Measurements from ENCODE around the gene OXLD1.

OXLD1 gene

GRCh38 chr17:81701288-81702071, 35.1 kb upstream of the OXLD1 start:
- DNase-seq, result no peak

DNA sequence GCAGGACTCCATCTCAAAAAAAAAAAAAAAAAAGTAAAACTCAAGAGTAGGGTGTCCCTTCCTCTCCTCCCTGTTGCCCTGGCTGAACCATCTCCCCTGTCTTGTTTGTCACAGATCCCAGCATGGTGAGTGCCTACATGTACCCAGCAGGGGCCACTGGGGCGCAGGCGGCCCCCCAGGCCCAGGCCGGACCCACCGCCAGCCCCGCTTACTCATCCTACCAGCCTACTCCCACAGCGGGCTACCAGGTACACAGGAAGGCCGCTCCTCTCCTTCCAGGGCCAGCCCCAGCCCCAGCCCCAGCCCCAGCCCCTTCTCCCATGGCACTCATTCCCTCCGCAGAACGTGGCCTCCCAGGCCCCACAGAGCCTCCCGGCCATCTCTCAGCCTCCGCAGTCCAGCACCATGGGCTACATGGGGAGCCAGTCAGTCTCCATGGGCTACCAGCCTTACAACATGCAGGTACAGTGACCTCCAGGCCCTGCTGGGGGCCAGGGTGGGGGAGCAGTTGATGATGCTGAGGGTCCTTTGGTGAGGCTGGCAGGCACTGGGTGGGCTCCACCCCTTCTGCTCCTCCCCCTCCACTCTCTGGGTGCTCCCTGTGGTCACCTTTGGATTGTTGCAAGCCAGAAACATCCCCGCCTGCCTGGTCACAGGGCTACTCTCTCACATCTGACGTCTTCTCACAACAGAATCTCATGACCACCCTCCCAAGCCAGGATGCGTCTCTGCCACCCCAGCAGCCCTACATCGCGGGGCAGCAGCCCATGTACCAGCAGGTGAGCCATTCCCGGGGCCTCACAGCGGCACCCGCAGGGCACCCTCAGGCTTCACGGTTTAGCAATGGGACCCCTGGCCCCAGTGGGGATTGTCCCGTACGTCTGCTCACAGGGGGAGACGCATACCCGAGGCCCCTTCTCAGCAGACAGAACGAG, 34.2 kb upstream of the OXLD1 start:
- DNase-seq, result no peak

GRCh38 chr17:81697261-81698044, 31.0 kb upstream of the OXLD1 start:
- no peak for DNase-seq

DNA sequence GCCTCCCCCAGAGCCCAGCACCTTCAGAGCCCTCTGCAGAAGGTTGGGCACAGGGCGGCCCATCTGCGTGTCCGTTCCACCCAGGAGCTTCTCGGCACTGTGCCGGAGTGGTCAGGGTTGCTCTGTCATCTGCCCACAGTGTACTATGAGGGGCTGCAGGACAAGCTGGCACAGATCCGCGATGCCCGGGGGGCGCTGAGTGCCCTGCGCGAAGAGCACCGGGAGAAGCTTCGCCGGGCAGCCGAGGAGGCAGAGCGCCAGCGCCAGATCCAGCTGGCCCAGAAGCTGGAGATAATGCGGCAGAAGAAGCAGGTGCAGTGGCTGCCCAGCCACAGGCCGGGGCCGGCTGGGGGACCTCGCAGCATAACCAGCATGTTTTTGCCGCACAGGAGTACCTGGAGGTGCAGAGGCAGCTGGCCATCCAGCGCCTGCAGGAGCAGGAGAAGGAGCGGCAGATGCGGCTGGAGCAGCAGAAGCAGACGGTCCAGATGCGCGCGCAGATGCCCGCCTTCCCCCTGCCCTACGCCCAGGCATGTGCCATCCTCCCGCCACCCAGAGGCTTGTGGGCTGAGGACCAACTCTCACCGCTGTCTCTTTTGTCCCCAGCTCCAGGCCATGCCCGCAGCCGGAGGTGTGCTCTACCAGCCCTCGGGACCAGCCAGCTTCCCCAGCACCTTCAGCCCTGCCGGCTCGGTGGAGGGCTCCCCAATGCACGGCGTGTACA, 30.0 kb upstream of the OXLD1 start:
- DNase-seq, result no peak

GRCh38 chr17:81695801-81696200, 29.4 kb upstream of the OXLD1 start:
- DNase-seq, result no peak

- DNase-seq, result no peak
Observed at GRCh38 chr17:81695211-81695610, 28.8 kb upstream of the OXLD1 start.

DNA sequence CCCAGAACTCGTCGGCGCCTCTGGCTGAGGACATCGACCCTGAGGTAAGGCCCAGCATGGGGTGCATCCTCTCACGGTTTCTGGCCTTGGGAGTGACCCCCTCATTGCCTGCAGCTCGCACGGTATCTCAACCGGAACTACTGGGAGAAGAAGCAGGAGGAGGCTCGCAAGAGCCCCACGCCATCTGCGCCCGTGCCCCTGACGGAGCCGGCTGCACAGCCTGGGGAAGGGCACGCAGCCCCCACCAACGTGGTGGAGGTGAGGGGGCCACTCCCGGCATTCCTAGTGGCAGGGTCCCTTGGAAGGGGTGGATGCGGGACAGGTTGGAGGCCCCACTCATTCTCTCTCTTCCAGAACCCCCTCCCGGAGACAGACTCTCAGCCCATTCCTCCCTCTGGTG, 28.4 kb upstream of the OXLD1 start:
- no peak for DNase-seq

DNA sequence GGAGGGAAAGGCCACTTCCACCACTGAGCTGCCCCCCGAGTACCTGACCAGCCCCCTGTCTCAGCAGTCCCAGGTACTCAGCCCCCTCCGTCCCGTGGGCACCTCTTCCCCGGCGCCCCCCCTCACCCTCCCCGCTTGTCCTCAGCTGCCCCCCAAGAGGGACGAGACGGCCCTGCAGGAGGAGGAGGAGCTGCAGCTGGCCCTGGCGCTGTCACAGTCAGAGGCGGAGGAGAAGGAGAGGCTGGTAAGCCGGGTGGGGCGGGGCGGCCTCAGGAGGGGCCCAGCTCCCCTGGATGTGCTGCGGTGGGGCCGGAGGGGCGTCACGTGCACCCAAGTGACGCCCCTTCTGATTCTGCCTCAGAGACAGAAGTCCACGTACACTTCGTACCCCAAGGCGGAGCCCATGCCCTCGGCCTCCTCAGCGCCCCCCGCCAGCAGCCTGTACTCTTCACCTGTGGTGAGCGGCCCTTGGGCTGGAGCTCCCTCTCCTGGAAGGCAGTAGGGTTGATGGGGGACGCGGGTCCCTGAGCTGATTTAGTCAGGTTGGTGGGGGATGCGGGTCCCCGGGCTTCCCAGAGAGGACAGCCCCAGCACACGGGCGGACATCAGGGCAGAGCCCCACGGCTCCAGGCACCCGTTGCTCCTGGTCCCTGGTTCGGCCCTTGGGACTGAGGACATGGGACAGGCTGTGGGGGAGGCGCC, 27.3 kb upstream of the OXLD1 start:
- DNase-seq, result no peak

- no peak for DNase-seq
Observed at GRCh38 chr17:81691608-81692007, 25.2 kb upstream of the OXLD1 start.

DNA sequence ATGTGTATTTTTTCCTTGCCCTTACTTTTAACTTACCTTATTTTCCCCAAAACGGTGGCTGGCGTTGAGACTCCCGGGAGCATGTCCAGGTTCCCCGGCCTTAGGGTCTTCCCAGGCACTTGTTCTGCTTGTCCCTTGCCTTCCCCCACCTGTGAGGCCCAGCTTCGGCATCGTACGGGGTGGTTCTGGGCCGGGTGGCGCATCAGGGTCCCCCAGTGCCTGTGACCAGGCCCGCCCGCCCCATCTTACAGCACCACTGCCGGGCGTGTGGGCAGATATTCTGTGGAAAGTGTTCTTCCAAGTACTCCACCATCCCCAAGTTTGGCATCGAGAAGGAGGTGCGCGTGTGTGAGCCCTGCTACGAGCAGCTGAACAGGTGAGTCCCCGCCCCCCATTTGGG, 24.8 kb upstream of the OXLD1 start:
- DNase-seq, result no peak

DNA sequence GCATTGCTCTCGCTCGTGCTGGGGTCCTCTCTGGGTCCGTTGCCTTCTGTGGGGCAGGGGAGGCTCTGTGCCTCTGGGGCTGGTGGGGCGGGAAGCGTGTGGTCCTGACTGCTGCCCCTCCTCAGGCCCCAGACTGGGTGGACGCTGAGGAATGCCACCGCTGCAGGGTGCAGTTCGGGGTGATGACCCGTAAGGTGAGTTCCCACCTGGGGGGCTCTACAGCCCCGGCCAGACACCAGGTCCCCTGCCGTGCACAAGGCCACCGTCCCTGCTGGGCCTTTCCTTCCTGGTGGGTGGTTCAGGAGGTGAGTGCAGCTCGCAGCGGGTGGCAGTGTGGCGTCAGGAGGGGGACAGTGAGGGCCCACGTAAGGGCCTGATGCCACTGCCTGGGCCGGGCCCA, 24.1 kb upstream of the OXLD1 start:
- DNase-seq, result no peak

- no peak for DNase-seq
Observed at GRCh38 chr17:81690066-81690465, 23.7 kb upstream of the OXLD1 start.

DNA sequence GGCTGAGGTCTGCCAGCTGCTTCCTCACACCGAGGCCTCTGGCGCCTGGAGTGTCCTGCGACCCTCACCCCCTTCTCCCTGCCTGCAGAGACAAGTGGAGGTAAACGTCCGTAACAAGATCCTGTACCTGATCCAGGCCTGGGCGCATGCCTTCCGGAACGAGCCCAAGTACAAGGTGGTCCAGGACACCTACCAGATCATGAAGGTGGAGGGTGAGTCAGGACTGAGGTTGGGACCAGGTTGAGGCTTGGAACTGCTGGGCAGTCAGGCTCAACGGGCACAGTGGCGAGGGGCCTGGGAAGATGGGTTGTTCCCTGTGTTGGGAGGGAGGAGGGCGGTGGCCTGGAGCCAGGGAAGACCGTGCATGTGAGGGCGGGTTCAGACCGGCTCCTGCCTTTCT, 22.2 kb upstream of the OXLD1 start:
- no peak for DNase-seq

DNA sequence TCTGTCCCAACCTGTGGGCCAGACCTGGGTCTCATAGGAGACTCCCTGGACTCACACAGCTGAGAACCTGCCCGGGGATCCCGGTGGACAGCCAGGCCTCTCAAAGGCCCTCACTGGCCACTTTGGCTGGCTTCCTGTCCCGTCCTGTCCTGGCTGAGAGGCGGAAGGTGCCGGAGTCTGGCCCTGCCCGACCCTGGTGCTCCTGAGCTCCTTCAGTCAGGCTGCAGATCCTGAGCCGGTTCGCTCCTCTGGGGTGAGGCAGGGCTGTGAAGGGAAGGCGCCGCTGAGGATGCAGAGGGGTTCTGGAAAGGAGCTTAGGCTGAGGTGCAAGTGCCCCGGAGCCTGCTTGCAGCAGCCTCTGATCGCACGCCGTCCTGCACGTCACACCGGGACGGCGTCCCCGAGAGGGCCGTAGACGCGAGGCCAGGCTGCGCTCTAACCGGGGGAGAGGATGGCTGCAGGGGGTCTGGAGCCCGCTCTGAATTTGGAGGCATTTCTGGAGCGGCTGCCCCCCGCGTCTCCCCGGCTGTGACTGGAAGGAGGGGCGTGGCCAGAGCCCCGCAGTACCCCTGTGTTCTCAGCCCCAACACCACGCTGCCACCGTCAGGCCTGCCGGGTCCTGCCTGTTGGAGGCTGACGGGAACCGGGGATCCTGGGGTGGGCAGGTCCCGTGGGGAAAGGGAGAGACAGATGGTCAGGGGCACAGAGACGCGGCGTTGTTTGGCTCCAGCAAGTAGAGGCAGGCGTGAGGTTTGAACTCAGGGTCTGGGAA, 21.6 kb upstream of the OXLD1 start:
- no peak for DNase-seq

DNA sequence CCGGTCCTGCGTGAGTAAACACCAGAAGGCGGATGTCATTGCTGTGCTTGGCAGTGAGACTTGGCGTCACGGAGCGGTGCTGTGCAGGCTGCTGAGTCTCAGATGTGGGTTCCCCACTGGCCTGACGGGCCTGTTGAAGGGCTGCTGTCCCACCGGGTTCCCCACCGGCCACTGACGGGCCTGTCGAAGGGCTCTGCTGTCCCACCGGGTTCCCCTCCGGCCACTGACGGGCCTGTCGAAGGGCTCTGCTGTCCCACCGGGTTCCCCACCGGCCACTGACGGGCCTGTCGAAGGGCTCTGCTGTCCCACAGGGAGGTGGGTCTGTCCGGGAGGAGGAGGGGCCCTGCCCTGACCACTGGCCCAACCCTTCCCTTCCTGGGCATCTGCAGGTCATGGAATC, 20.2 kb upstream of the OXLD1 start:
- DNase-seq, result no peak

GRCh38 chr17:81685108-81685507, 18.7 kb upstream of the OXLD1 start:
- DNase-seq, result no peak

- no peak for DNase-seq
Observed at GRCh38 chr17:81684442-81684911, 18.1 kb upstream of the OXLD1 start.

DNA sequence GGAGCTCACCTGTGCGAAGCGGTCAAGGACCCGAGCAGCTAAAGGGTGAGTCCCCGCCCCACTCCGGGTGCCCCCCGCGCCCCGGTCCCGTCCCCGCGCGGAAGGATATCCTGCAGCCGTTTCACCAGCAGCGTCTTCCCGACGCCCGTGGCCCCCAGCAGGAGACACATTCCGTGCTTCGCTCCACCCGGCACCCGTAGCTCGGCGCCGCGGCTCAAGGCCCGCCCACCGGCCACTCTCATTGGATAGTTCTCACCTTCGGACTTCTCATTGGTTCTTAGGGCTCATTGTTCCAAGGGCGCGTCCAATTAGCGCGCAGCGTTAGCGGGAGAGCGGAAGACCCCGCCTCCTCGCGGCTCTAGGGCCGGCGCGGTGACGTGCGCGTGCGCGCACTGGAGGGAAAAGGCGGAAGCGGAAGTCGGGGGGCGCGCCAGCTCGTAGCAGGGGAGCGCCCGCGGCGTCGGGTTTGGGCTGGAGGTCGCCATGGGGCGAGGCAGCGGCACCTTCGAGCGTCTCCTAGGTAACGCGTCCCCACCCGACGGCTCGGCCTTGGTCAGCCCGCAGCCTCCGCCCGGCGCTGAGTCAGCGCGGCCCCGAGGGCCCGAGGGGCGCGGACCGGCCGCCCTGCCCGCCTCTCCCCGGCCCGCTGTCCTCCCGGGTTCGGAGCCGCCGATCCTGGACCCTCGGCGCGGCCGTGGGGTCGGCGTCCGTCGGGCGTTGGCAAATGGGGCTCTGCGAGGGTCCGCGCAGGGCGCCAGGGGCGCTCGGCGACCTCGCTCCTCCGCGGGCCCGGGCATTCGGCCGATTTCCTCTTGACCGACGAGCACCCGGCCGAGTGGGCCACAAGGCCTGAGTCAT, 17.4 kb upstream of the OXLD1 start, which contains the start of the genes ARL16 and HGS:
Gene ARL16, minus strand, starts transcription at position 214 of the 858 bp plus-strand sequence. Its CDS starts 44 bp downstream, at position 170.
Gene HGS, plus strand, starts transcription at position 428 of the 858 bp plus-strand sequence. Its CDS starts 56 bp downstream, at position 484.
- peak; percentile 97 for DNase-seq

GRCh38 chr17:81683208-81683583, 16.8 kb upstream of the OXLD1 start:
- no peak for DNase-seq

Measured in NCI-H526 treated with DMSO at 0.1 percent for 48 hours (cell line).